Peyer's patch (tissue), 4 donors: ENCODE measurements around the gene MED17.

ENCODE experiments used
- POLR2A ChIP-seq, 2 donors: fragments of 450-650 bp; IDR thresholded peaks; one replicate each; pipeline ENCODE4 v1.5.1; 2017; ENCODE audit warnings: antibody characterized with exemption in 2 of 2, mild to moderate bottlenecking in 2 of 2, moderate library complexity in 2 of 2
- TF ChIP-seq, protein P1 (sequence below), 6 experiments: fragments of 450-650 bp in 4 of 6; fragments of 200-600 bp in 2 of 6; sonication (generic) in 1 of 6; IDR thresholded peaks; one replicate each; pipeline ENCODE4 v1.5.1; 2017 to 2019; ENCODE audit warnings: antibody characterized with exemption in 6 of 6, mild to moderate bottlenecking in 3 of 6, moderate library complexity in 1 of 6

- TF ChIP-seq, protein P1, sequence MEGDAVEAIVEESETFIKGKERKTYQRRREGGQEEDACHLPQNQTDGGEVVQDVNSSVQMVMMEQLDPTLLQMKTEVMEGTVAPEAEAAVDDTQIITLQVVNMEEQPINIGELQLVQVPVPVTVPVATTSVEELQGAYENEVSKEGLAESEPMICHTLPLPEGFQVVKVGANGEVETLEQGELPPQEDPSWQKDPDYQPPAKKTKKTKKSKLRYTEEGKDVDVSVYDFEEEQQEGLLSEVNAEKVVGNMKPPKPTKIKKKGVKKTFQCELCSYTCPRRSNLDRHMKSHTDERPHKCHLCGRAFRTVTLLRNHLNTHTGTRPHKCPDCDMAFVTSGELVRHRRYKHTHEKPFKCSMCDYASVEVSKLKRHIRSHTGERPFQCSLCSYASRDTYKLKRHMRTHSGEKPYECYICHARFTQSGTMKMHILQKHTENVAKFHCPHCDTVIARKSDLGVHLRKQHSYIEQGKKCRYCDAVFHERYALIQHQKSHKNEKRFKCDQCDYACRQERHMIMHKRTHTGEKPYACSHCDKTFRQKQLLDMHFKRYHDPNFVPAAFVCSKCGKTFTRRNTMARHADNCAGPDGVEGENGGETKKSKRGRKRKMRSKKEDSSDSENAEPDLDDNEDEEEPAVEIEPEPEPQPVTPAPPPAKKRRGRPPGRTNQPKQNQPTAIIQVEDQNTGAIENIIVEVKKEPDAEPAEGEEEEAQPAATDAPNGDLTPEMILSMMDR (IDR thresholded peaks at IDR 0.05), result no peak
- no peak for TF ChIP-seq POLR2A (IDR thresholded peaks at IDR 0.05)
Observed at GRCh38 chr11:93832780-93833179, 48.7 kb downstream of the MED17 start.
